Liver (tissue), 3 donors: Measurements from ENCODE around the gene PDK1.

Experiments used
- ATF3 ChIP-seq: IDR thresholded peaks from 2 replicates; pipeline ENCODE4 v1.6.1; 2016; ENCODE audit warnings: antibody characterized with exemption
- CTCF ChIP-seq: fragments of 150-350 bp; IDR thresholded peaks from 2 replicates; pipeline ENCODE4 v1.5.1; 2017; ENCODE audit warnings: improper control_type of control experiment, low read depth, low read length; ENCODE audit not compliant: missing input control
- GABPA ChIP-seq, 2 donors: IDR thresholded peaks in 1 of 2; conservative IDR thresholded peaks in 1 of 2; 2 replicates each; pipeline ENCODE4 v1.6.1; 2016; ENCODE audit warnings: antibody characterized with exemption in 2 of 2, mild to moderate bottlenecking in 1 of 2, moderate library complexity in 1 of 2
- JUND ChIP-seq, 2 donors: IDR thresholded peaks; 2 replicates each; pipeline ENCODE4 v1.6.1; 2016; ENCODE audit warnings: antibody characterized with exemption in 2 of 2
- MAX ChIP-seq: IDR thresholded peaks from 2 replicates; pipeline ENCODE4 v1.6.1; 2016; ENCODE audit warnings: antibody characterized with exemption
- NR2F2 ChIP-seq: IDR thresholded peaks from 2 replicates; pipeline ENCODE4 v1.6.1; 2016; ENCODE audit warnings: antibody characterized with exemption
- REST ChIP-seq: IDR thresholded peaks from 2 replicates; pipeline ENCODE4 v1.6.1; 2016; ENCODE audit warnings: antibody characterized with exemption, mild to moderate bottlenecking
- RXRA ChIP-seq, 2 donors: IDR thresholded peaks; 2 replicates each; pipeline ENCODE4 v1.6.1; 2017 to 2018; ENCODE audit warnings: antibody characterized with exemption in 2 of 2, mild to moderate bottlenecking in 1 of 2
- SP1 ChIP-seq: IDR thresholded peaks from 2 replicates; pipeline ENCODE4 v1.6.1; 2018; ENCODE audit warnings: antibody characterized with exemption, mild to moderate bottlenecking
- TAF1 ChIP-seq: conservative IDR thresholded peaks from 2 replicates; pipeline ENCODE4 v1.6.1; 2016; ENCODE audit warnings: antibody characterized with exemption, mild to moderate bottlenecking
- ZBTB33 ChIP-seq: IDR thresholded peaks from 2 replicates; pipeline ENCODE4 v1.6.1; 2016; ENCODE audit warnings: antibody characterized with exemption
- donor health status: healthy.
- donor health status: healthy.

GRCh38 chr2:172571245-172571644 is 15.4 kb downstream of the PDK1 start:
- TF ChIP-seq CTCF (no peak), MAX (no peak), TAF1 (no peak), ZBTB33 (no peak), GABPA (IDR thresholded peaks at IDR 0.05 in 1 of 2, conservative IDR thresholded peaks at IDR 0.05 in 1 of 2) (no peak), JUND (IDR thresholded peaks at IDR 0.05) (no peak), REST (no peak), SP1 (no peak), ATF3 (no peak), RXRA (IDR thresholded peaks at IDR 0.05) (no peak), NR2F2 (no peak)
